GM11168 (cell line): ENCODE measurements around the gene TPSB2.
"Not testable (repeated sequence)": the region's sequence is repeated elsewhere in the genome, so short reads cannot be mapped to it uniquely, and the experiment has no call there.

ENCODE experiments used
- in situ Hi-C: fragments of 300-500 bp; cut with MboI; formaldehyde crosslinking; loops from one replicate; pipeline ENCODE4 v1.12.0; 2022; ENCODE audit warnings: low sequenced_read_pairs; ENCODE audit not compliant: unreplicated experiment

The TPSB2 gene

DNA sequence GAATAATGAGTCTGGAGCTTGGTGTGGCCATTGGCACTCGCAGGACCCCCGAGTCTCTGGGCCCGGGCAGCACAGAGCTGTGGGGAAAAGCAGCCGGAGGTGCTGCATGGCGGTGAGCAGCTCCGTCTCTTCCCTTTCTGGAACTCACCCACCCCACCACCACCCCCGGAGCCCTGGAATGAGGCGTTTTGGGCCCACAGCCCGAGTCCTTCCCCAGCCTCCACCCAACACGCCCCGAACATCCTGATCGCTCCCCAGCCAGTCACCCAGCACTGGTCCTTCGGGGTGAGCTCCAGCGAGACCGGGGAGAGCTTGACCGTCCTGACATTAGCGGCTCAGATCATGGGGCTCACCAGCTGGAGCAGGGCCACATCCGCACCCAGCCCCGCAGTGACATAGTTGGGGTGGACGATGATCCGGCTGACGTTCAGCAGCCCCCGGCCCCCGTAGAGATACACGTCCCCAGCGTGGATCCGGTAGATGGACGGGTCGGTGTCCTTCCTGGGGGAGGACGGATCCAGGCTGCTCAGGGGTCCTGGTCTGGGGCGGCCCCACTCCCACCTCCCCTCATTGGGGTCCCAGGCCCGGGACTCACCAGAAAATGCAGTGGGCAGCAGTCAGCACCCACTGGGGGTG is 32.3 kb upstream of the TPSB2 start:
- in situ Hi-C loops, result no loop called here

DNA sequence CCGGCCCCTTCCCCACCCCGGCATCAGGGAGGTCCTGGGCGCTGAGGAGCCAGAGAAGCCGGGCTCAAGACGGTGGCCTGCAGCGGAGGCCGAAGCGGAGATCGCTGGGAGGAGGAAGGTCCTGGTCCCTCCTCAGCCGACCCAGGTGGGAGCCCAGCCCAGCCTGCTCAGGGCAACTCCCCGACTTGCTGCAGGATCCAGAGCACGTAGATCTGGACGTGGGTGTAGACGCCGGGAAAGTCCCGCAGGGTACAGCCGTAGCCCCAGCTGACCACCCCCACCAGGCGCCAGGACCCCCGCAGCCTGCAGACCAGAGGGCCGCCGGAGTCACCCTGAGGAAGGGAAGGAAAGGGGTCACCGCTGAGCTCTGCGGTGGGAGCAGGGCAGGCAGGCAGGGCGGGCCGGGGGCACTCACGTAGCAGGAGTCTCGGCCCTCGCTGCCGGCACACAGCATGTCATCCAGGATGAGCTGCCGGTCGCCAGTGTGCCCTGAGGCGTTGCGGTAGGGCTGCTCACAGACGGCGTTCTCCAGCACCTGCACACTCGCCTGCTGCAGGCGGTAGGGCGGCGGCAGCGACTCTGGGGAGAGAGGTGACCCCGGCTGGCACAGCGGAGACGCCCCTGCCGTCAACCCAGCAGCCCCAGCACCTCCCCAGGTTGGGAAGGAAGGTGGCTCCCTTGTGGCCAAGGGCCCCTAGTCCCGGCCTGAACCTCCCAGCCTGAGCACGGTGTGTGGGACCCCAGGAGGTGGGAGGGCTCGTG is 31.3 kb upstream of the TPSB2 start:
- in situ Hi-C loops, result no loop called here

DNA sequence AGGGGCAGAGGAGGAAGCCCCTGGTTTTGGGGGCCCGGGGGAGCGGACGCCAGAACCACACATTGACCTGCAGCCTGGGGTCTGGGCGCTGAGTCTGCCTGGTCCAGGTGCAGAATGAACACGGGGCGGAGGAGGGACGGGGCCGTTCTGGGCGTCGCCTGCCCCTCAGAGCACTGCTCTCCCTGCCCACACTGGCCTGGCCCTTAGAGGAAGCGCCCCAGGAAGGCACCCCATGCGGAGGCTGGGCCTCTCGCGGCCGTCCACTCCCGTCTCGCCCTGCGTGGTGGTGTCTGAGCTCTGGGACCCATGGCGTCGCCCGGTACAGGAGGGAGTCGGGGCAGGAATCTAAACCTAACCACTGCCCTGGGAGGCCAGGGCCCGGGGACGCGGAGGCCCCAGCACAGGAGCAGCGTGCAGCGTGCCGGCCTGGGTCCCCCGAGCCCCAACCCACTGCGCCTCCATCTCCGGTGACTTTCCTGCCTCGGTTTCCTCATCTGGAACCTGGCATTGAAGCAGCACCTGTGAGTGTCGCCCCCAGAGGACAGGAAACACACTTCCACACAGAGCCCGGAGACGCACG is 30.2 kb upstream of the TPSB2 start:
- in situ Hi-C loops, result no loop called here

DNA sequence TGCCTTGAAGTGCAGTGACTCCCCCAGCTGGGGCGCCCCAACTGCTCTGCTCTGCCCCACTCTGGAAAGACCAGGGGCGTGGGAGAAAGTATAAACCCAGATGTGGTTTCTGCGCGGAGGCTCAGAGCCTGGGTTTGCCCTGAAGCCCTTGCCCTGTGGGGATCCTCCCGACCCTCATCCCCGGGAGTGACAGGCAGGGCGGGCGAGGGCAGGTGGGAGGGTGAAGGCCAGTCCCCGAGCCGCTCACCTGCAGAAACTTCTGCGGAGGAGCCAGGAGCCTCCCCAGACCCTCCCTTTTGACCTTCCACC is 29.7 kb upstream of the TPSB2 start:
- in situ Hi-C loops, result no loop called here

DNA sequence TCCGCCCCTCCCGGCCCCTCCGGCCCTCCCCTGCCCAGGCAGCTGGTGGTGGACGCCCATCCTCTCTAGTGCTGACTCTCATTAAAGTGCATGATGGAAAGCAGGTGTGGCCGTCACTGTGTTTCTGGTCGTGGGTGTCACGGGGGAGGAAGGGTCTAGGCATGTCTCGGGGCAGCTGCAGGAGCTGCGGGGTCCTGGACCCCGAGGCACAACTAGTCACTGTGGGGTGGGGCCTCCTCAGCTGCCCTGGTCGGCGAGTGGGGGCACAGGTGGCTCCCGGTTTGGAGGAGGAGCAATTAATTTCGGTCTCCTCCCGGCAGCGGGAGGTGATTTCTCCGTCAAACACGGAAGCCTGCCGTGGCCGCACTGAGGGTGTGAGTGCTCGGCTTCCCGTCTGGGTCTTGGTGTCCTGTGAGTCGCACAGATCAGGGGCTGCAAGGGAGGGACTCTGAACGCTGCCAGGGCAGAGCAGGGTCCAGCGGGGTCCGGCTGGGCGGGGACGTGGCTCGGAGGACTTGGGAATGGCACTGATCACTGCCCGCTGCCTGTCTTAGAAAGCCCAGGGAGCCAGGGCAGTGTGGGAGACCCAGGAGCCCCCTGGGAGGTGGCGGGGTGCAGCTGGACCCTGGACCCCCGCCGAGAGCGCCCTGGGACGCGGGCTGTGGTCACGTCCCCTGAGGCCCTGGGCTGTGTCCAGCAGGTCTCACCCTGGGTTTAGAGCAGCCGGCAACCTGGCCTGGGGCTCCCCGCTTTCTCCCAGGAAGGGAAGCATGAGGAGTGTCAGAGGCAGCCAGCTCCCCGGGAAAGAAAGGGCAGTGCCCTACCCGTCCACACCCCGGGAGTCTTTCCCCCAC is 29.1 kb upstream of the TPSB2 start:
- in situ Hi-C loops, result no loop called here

DNA sequence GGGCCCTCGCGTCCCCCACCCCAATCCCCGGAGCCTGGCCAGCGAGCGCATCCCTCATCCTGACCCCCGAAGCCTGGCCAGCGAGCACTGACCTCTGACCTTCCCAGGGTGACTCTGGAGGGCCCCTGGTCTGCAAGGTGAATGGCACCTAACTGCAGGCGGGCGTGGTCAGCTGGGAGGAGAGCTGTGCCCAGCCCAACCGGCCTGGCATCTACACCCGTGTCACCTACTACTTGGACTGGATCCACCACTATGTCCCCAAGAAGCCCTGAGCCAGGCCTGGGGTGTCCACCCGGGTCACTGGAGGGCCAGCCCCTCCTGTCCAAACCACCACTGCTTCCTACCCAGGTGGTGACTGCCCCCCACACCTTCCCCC is 28.2 kb upstream of the TPSB2 start:
- in situ Hi-C loops, result no loop called here

DNA sequence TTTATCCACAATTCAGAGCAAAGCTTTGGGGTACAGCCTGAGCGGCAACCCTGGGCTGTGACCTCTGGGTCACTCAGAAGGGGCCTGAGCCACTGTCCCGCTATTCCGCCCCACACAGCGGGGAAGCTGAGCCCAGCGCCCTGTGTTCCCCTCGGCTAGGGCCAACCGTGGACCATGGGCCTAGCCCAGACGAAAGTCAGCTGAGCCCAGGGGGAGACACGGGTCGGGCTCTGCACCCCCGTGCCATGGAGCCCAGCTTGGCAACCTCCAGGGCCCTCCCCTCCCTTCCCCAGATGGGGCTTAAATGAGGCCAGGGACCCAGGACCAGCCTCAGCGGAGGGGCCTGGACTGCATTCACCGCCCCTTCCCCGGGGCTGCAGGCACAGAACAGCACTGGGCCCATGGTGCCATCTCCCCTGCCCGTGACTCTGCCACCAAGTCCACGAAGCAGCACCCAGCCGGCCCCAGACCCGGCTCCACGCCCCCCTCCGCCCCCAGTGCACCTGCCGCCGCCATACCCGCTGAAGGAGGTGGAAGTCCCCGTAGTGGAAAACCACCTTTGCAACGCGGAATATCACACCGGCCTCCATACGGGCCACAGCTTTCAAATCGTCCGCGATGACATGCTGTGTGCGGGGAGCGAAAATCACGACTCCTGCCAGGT is 27.7 kb upstream of the TPSB2 start:
- in situ Hi-C loops, result no loop called here

DNA sequence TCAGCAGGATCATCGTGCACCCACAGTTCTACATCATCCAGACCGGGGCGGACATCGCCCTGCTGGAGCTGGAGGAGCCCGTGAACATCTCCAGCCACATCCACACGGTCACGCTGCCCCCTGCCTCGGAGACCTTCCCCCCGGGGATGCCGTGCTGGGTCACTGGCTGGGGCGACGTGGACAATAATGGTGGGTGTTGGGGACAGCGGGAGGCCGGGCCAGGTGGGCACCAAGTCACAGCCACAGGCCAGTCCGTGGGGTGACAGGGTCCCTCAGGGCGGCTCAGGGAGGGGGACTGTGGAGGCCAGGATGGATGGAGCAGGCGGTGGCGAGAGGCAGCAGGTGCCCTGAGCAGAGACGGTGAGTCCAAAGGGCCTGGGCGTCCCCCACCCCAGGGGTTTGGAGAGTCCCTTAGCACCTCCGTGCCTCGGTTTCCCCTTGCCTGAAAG is 26.9 kb upstream of the TPSB2 start:
- in situ Hi-C loops, result no loop called here

DNA sequence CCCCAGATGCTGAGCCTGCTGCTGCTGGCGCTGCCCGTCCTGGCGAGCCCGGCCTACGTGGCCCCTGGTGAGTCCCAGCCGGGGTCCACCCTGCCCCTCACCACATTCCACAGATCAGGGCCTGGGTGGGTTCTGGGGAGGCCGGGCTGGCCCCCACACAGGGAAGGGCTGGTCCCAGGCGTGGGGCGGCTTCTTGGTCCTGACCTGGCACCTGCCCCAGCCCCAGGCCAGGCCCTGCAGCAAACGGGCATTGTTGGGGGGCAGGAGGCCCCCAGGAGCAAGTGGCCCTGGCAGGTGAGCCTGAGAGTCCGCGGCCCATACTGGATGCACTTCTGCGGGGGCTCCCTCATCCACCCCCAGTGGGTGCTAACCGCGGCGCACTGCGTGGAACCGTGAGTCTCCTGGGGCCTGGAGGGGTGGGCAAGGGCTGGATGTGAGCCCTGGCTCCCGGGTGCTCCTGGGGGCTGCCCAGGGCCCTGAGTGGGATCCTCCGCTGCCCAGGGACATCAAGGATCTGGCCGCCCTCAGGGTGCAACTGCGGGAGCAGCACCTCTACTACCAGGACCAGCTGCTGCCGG is 26.4 kb upstream of the TPSB2 start:
- in situ Hi-C loops, result not testable (repeated sequence)

DNA sequence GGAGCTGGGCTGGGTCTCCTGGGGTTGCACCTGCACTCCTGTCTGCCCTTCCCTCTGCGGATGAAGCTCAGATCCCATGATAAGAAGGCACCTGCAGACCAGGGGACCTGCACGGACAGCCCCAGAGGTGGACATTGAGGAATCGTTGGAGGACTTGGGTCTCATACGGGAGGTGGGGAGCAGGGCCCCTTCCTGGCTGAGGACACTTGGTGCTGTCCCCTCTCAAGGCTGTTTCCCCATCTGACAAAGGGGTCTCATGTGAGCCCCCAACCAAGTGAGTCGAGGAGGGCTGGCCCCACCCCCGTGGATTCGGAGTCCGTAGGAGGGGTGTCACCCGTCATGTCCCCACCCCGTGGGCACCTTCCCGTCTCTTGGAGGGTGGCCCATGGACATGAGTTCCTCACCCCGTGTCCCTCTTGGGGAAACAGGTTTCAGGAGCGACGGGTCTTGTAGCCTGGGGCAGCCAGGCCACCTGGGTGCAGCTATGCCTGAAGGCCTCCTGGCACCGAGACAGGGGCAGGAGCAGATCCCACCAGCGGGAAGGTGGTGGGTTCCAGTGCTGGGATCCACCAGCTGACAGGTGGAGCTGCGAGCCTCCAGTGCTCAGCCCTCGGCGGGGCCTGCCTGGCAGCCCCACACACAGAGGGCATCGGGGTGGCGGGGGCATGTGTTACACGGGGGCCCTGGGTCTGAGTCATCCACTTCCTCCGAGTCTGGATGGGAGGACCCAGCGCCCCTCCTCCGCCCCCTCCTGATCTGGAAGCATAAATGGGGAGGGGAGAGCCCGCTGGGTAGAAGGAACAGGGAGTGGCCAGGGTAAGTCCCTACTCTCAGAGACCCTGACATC is 25.5 kb upstream of the TPSB2 start, which contains the start of gene TPSD1:
TPSD1 (plus strand) TSS at position 794 of the 847 bp plus-strand sequence. CDS start 212 bp downstream, outside the sequence.
- in situ Hi-C loops, result not testable (repeated sequence)

DNA sequence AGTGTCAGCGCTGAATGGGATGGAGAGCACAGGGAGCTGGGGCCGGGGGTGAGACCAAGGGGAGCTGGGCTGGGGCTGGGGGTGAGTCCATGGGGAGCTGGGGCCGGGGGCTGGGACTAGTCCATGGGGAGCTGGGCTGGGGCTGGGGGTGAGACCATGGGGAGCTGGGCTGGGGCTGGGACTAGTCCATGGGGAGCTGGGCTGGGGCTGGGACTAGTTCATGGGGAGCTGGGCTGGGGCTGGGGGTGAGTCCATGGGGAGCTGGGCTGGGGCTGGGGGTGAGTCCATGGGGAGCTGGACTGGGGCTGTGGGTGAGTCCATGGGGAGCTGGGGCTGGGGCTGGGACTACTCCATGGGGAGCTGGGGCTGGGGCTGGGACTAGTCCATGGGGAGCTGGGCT is 24.8 kb upstream of the TPSB2 start:
- in situ Hi-C loops, result not testable (repeated sequence)

DNA sequence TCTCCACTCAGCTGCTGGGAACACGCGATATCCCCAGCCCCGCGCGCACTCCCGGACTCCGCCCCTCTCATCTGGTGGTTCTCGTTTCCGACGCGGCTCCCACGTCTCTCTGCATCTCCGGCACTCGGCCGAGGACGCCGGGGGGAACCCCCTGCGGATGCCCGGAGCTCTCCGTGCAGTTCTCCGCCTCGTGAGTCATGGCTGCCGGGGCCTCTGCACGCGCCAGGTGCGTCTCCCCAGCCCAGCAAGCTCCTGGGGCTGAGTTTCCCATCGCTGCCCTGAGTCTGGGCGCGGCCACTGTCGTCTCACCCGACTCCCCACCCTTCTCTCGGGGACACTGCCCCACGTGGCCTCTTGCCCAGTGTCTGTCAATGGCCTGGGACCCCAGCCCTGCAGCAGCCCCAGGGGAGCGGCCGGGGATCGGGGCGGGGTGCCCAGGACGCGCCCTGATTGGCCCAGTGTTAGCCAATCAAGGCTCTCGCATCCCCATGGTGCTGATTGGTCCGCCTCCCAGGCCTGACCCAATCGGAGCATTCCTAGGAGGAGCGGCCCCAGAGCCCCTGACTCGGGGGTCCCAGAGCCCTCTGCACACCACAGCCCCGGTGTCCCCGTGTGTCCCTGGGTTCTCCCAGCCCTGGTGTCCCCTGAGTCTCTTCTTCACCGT is 23.8 kb upstream of the TPSB2 start:
- in situ Hi-C loops, result not testable (repeated sequence)

DNA sequence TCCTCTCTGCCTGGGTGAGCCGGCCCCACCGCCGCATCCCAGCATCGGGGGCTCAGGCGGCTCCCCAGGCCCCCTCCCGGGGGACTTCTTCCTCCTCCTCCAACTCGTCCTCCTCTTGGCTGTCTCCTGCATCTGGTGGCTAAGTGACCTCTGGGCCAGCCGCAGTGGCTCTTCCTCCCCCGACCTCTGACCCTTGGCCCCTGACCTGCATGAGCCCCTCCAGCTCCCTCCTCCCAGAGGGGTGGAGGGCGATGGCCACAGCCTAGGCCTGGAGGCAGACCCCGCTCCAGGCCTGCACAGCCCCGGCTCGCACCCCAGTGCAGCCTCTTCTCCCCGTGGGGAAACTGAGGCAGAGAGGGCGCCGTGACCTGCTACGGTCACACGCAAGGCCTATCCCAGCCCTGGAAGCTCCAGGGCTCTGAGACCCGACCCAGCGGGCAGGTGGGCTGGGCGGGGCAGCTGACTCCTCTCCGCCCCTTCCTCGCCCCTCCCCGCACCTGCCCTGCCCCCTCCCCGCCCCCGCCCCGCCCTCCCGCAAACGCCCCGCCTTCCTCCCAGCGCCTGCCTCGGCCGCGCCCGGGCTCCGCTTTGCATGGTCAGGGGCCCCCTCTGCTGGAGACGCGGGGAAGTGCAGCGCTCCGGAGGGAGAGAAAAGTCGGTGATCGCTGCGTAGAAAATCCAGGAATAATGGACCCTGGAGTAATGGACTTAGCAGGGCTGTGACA is 19.2 kb upstream of the TPSB2 start:
- in situ Hi-C loops, result not testable (repeated sequence)

DNA sequence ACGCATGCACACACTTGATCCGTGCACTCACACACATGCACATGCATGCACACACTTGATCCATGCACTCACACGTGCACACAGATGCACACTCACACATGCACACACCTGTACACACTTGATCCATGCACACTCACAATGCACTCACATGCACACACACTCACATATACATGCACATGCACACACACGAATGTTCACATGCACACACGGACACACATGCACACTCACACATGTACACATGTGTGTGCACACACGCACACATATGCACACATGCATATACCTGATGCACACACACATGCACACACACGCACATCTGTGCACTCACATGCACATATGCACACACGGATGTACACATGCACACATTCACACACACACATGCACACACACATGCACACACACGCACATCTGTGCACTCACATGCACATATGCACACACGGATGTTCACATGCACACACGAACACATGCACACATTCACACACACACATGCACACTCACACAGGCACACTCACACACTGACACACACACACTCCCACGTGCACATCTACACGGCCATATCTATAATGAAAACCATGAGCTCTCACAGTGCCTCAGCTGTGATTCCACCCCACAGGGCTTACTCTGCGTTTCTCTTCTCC is 18.0 kb upstream of the TPSB2 start:
- in situ Hi-C loops, result not testable (repeated sequence)

DNA sequence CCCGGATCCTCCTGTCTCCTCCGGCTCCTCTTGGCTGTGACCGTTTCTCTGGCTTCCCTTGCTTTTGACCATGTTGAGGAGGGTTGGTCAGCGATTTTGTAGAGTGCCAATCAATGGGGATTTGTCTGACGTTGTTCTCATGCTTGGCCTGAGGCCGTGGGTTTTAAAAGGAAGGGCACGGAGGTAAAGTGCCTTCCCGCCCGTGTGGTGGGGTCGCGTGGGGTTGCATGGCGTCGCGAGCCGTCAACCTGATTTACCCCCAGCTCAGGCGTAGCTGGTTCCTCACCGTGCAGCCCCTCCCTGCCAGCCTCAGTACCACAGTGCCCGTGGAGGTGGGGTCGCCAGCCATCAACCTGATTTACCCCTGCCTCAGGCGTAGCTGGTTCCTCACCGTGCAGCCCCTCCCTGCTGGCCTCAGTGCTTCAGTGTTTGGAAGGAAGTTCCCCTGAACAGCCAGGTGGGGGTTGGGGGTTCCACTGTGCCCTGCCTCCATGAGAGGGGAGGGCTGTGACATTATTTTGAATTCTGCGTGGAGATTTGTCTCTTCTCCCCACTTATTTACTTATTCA is 15.6 kb upstream of the TPSB2 start:
- in situ Hi-C loops, result no loop called here

DNA sequence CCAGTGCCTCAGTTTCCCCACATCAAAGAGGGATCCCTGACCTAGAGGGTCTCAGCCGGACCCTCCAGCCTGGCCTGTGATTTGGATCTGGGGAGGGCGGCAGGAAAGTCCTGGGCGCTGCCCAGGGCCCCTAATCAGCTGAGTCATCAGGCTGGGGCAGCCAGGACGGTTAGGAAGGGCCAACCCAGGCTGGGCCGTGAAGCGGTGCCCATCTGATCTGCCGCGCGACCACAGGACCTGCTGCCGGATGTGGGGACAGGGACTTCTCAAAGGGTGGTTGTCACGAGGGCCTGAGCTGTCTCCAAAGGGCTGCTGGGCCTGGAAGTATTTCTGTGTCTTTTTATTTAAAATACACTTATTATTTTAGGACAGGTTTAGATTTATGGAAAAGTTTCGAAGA is 14.9 kb upstream of the TPSB2 start:
- in situ Hi-C loops, result no loop called here
